Hematopoietic multipotent progenitor cell treated with erythropoietin and hydrocortisone succinate and interleukin-3 and kit ligand, for 6 days (in vitro differentiated cells): ENCODE results near the gene RPS19.
"Not testable (repeated sequence)": the region's sequence is repeated elsewhere in the genome, so short reads cannot be mapped to it uniquely, and the experiment has no call there.

ENCODE experiments used
- DNase-seq: peaks from one replicate; pipeline ENCODE4 v3.0.0-alpha.2; 2015

The RPS19 gene

GRCh38 chr19:41861116-41861768 lies 1.2 kb downstream of the RPS19 start:
- no peak for DNase-seq

- DNase-seq: no peak
Observed at GRCh38 chr19:41861846-41862245, 1.8 kb downstream of the RPS19 start.

- DNase-seq: no peak
Observed at GRCh38 chr19:41862445-41862986, 2.5 kb downstream of the RPS19 start.

GRCh38 chr19:41863209-41863931 lies 3.3 kb downstream of the RPS19 start:
- peak; percentile 63 for DNase-seq

GRCh38 chr19:41864374-41864773 lies 4.3 kb downstream of the RPS19 start:
- DNase-seq: no peak

DNA sequence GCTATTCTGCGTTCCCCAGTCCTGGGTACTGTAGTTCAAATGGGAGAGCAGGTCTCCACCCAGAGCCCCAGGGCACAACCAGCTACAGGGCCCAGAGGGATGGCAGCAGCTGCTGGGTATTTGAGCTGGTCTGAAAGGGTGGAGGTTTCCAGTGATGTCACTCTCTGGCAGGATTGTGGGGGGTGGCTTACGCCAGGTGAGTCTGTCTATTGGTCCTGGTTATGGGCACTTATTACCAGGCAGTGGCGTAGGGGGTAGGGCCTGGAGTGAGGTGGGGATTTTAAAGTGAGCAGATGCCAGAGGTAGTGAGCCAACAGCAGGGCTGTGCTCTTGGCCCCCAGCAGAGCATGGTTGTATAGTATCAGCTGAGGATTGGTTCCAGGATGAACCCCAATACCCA lies 6.2 kb downstream of the RPS19 start:
- DNase-seq: no peak

DNA sequence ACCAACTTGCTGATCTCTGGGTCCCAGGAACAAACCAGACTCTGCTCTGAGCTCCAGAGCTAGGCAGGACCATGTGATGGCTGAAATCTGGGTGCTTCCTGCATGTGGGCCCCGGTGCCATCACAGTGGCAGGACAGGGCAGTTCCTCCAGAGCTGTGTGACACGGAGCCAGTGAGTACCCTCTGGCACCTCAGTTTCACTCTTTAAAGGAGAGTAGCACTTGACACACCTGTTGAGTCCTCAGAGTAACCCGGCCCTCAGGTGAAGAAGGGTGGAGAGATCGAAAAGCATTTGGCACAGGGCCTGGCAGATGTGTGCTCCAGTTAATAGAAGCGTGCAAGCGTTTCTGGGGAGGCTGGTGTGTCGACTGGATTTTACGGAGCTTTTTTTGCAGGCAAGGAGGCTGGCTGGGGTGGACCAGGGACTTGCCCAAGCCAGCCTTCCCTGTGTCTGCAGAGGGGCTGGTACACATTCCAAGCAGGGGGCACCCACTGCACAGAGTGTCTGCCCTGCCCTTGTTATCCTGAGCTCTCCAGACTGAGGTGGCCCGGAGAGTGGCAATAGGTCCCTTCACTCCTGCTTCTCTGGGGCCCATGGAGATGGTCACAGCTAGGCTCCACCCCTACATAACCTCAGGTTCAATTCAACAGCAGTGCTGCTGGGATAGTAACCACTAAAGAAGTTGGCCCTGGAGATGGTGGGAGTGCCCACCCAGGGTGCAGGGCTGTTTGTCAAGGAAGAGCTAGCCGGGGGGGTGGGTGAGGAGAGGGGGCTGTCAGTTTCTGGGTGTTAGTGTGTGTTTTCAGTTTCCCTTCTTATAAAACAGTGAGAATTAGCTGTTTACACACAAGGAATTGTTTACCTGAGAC lies 8.3 kb downstream of the RPS19 start:
- DNase-seq: no peak

DNA sequence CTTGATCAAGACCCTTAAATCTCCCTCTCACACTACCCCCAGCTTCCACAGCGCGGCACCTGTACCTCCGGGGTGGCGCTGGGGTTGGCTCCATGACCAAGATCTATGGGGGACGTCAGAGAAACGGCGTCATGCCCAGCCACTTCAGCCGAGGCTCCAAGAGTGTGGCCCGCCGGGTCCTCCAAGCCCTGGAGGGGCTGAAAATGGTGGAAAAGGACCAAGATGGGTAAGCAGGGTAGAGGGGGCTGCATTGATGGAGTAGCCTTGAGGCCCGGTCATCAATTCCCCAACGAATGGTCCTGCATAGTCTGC lies 8.9 kb downstream of the RPS19 start:
- DNase-seq: no peak

- no peak for DNase-seq
Observed at GRCh38 chr19:41869374-41869955, 9.4 kb downstream of the RPS19 start.

GRCh38 chr19:41870401-41870873 lies 10.4 kb downstream of the RPS19 start:
- DNase-seq: peak; percentile 59

- DNase-seq: peak; percentile 54
Observed at GRCh38 chr19:41871573-41872383, 11.7 kb downstream of the RPS19 start.

DNA sequence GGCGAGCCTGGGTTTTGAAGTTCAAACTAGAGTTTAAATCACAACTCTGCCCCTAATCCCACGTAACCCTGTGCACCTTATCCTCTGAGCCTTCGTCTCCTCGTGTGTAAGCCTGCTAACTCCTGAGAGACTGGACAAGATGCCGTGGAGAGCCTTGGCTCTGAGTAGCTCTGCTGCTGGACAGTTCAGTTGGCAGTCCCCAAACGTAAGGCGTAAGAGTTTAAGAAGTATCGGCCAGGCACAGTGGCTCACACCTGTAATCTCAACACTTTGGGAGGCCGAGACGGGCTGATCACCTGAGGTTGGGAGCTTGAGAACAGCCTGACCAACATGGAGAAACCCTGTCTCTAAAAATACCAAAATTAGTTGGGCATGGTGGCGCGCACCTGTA lies 12.3 kb downstream of the RPS19 start:
- DNase-seq: no peak

DNA sequence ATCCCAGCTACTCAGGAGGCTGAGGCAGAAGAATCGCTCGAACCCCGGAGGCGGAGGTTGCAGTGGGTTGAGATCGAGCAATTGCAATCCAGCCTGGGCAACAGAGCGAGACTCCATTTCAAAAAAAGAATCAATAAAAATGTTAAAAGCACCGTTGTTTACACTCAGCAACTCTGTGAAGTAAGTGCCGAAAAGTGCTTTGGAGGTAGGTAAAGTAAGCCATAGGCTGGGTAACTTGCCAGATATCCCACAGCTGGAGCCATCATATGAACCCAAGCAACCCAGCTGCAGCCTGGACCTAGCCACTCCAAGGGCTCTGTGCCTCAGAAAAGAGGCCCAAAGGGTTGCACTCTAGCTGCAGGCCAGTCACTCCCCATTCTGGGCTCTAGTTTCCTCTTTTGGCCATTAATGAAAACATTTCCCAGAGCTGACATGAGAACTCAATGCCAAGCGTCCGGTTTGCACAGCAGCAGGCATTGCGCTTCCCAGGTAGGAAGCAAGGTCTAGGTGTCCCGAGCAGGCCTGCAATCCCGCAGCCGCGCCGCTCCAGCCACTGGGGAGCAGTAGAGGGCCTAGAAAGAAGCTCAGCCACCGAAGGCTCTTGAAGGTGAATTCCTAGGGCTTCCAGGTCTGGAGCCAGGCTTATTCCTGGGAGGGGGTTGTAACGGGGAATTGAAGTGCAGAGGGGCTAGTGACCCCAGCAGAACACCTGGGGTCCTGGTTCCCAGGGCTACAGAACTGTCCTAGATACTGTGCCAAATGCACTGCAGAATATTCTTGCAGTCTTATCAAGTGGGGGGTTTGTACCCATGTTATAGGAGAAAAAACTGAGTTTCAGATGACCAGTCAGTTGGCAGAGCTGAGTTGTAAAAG lies 13.0 kb downstream of the RPS19 start:
- peak; percentile 85 for DNase-seq

- not testable (repeated sequence) for DNase-seq
Observed at GRCh38 chr19:41875973-41876372, 15.9 kb downstream of the RPS19 start.

GRCh38 chr19:41876847-41877832 lies 17.1 kb downstream of the RPS19 start, which contains the start of gene CD79A:
Gene CD79A, plus strand, starts transcription at chr19:41877279. Its CDS starts 26 bp downstream, at chr19:41877305.
- peak; percentile 71 for DNase-seq

DNA sequence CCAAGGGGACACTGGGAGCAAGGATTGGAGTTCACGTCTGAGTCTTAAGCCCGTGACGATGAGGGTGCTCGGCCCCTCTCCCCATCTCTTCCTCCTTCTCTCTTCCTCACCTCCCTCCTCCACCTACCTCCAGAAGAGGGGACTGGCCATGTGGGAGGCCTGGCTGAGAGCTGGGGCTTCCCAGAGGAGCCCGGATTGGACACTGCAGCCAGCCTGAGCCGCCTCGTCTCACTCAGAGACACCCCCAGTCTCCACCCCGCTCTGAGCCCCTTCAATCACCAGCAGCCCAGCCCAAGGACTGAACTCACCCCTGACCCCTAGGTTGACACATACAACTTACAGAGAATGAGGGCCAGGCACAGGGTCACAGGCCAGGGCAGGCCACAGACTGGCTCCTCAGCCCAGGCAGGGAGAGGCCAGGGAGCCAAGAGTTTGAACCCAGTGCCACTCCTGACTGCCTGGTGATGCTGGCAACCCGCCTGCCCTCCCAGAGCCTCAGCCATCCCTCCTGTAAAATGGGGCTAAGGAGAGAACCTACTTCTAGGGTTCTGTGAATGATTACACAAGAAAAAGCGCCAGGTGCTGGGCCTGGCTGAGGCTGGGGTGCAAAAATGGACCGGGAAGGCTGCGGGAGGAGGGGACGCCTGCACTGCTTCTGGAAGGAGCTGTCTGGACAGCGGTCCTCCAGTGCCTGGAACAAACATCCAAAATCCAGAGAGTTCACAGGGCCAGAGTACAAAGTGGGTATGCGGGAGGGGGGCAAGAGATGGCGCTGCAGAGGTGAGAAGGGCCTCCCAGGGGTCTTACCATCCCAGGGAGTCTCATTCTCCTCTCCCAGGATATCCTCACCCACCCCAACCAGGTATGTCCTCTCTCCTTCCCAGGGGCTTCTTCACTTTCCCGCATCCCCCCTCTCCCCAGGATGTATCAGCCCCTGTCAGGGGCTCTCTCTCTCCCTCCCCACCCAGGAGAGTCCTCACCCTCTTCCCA lies 18.2 kb downstream of the RPS19 start:
- DNase-seq: no peak

DNA sequence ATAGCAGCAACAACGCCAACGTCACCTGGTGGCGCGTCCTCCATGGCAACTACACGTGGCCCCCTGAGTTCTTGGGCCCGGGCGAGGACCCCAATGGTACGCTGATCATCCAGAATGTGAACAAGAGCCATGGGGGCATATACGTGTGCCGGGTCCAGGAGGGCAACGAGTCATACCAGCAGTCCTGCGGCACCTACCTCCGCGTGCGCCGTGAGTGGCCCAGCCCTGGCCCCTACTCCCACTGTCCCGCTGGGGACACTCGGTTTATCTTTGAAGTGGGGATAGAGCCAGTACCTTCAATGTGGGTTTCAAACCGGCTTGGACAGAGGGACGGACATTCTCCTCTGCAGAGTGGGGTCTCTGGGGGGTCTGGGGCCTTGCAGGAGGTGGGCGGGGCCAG lies 19.0 kb downstream of the RPS19 start:
- no peak for DNase-seq

GRCh38 chr19:41879670-41880328 lies 19.7 kb downstream of the RPS19 start:
- DNase-seq: no peak
